GOT3 (cell line): Measurements from ENCODE around the gene SLC2A2.
"Not testable (repeated sequence)": the region's sequence is repeated elsewhere in the genome, so short reads cannot be mapped to it uniquely, and the experiment has no call there.

Experiments used
- DNase-seq: peaks from one replicate; lab custom pipeline; 2025; ENCODE audit warnings: mixed read lengths; lab: John Stamatoyannopoulos, UW

The SLC2A2 gene

DNA sequence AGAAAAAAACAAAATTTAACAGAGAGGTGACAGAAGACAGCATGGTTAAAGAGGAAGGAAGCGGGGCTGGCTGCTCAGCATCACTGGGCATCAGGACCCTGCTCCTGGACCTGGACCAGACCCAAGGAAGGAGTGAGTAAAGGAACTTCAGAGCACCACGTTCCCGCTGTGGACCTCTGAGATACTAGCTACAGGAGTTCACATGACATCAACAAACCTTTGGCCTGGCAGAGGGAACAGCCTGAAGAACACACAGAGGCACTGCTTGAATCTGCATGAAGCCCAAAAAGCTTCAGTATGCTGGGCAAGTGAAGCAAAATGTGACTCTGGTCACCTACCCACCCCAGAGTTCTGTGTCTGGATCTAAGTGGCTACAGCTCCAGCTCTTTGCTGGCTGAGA is 38.1 kb downstream of the SLC2A2 start:
- no peak for DNase-seq

GRCh38 chr3:170985304-170985703 is 41.2 kb downstream of the SLC2A2 start:
- DNase-seq: no peak

- no peak for DNase-seq
Observed at GRCh38 chr3:170982733-170983132, 43.8 kb downstream of the SLC2A2 start.

- DNase-seq: no peak
Observed at GRCh38 chr3:170980399-170980798, 46.1 kb downstream of the SLC2A2 start.

GRCh38 chr3:170977949-170978745 is 48.4 kb downstream of the SLC2A2 start:
- DNase-seq: no peak

- DNase-seq: no peak
Observed at GRCh38 chr3:170976190-170976519, 50.4 kb downstream of the SLC2A2 start.

GRCh38 chr3:170975283-170976189 is 51.0 kb downstream of the SLC2A2 start:
- DNase-seq: no peak

- no peak for DNase-seq
Observed at GRCh38 chr3:170974872-170975271, 51.6 kb downstream of the SLC2A2 start.

DNA sequence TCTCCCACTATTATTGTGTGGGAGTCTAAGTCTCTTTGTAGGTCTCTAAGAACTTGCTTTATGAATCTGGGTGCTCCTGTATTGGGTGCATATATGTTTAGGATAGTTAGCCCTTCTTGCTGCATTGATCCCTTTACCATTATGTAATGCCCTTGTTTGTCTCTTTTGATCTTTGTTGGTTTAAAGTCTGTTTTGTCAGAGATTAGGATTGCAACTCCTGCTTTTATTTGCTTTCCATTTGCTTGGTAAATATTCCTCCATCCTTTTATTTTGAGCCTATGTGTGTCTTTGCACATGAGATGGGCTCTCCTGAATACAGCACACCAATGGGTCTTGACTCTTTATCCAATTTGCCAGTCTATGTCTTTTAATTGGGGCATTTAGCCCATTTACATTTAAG is 53.6 kb downstream of the SLC2A2 start:
- not testable (repeated sequence) for DNase-seq

- DNase-seq: no peak
Observed at GRCh38 chr3:170967126-170967525, 59.4 kb downstream of the SLC2A2 start.

- DNase-seq: no peak
Observed at GRCh38 chr3:170966495-170966894, 60.0 kb downstream of the SLC2A2 start.

GRCh38 chr3:170962411-170962810 is 64.1 kb downstream of the SLC2A2 start:
- no peak for DNase-seq

DNA sequence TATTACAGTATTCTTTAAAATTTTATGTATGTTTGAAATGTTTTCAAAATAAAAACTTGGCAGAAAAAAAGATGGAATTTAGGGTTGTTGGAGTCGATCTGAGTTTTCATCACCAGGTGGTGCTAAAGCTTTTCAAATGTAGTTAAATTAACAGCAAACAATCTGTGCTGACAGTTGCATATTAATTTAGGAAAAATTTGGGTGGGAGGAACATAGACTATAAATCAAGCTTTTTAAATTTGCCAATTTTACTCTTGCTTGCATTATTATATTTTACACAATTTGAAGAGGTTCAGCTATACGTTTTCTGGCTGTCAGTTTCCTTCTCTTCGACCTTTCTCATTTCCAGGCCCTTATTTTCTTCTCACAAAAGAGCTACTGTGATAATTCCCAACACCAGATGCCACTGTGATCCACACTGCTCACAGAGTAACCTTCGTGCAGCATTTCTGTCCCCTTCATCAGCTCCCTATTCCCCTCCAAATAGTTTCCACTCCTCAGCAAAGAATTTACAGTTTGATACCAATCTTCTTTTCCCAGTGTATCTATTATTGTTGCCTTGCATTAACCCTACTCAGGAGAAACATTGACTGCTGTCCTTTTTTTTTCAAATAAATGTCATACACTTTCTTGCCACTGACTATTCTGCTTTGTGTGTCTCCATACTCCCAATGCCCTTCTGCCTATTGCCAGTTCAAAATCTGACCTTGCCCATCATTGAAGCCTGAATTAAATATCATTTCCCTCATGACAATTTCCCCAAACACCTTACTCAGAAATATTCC is 64.7 kb downstream of the SLC2A2 start:
- DNase-seq: no peak

GRCh38 chr3:170959457-170959856 is 67.1 kb downstream of the SLC2A2 start:
- no peak for DNase-seq

- no peak for DNase-seq
Observed at GRCh38 chr3:170956647-170957046, 69.9 kb downstream of the SLC2A2 start.

GRCh38 chr3:170953736-170954135 is 72.8 kb downstream of the SLC2A2 start:
- DNase-seq: no peak

DNA sequence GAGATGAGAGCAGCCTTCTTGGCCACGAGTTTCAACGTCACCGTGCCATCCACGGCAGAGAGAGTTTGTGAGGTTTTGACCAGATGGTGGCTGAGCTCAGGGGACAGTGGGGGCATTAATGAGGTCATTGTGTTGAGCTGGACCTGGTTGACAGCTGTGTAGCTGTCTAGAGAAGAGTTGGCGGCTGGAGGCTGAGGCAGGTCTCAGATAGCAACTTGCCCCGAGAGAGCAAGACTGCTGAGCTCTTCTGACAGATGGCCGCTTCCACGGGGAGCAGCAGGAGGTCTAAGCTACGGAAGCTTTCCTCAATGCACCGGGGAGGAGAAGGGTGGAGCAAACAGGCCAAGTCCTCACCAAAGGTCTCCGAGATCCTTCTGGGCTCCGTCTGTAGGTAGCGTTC is 73.3 kb downstream of the SLC2A2 start:
- no peak for DNase-seq

DNA sequence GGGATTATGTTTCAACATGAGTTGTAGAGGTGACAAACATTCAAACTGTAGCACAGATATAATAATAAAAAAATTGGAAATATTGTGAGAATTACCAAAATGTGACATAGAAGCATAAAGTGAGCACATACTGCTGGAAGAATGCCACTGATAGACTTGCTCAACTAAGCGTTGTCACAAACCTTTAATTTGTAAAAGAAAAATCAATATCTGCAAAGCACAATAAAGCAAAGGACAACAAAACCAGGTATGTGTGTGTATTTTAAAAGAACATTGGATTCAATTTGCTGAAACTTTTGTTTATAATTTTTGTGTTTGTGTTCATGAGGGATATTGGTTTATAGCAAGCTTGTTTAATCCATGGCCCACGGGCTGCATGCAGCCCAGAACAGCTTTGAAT is 77.3 kb downstream of the SLC2A2 start:
- DNase-seq: no peak

- no peak for DNase-seq
Observed at GRCh38 chr3:170947018-170947769, 79.3 kb downstream of the SLC2A2 start.
